GOT3 (cell line): ENCODE data around the gene COX5A.

Experiments used
- DNase-seq: peaks from one replicate; lab custom pipeline; 2025; ENCODE audit warnings: mixed read lengths; lab: John Stamatoyannopoulos, UW

The COX5A gene

GRCh38 chr15:74873036-74873755, 64.7 kb downstream of the COX5A start, which contains the start of gene SCAMP2:
Gene SCAMP2 (minus strand): TSS chr15:74873365. CDS start chr15:74873255, 110 bp downstream.
- DNase-seq = peak; percentile 79

GRCh38 chr15:74872702-74873035, 65.2 kb downstream of the COX5A start:
- no peak for DNase-seq

GRCh38 chr15:74870436-74871215, 67.2 kb downstream of the COX5A start:
- DNase-seq = no peak
